ENCODE results near the gene SCMH1. TPM values are rescaled to one million over a fixed set of nuclear protein-coding genes. Genes with fewer than 3 reads are reported as not detected.

Gene SCMH1
- total and polyA plus RNA-seq, 9 donors = 26.9 to 41.7 (median 32.7) TPM

GRCh38 chr1:40978886-40979240 lies 263.2 kb downstream of the SCMH1 start:
- H3K9me3 ChIP-seq (replicated peaks; ENCODE audit: control insufficient read depth, low read depth, low read length) = no peaks in the 10 kb centered on the region
- no peaks in the 10 kb centered on the region for H3K36me3 ChIP-seq (ENCODE audit: control insufficient read depth, insufficient read depth, low read length)
- H3K4me3 ChIP-seq (ENCODE audit: low read length) = peak overlapping the region; percentile 78
- peaks cover 16% of the 10 kb centered on the region for H3K4me1 ChIP-seq (ENCODE audit: control insufficient read depth, insufficient read depth, low read length)
- 25% methylated on average over 17 of the region's 17 CpGs for WGBS (ENCODE audit: insufficient coverage)
- H3K27me3 ChIP-seq (ENCODE audit: control insufficient read depth, insufficient read depth, low read length) = no peaks in the 10 kb centered on the region
- no peak for DNase-seq
- peak overlapping the region; percentile 95 for H3K27ac ChIP-seq (ENCODE audit: low read length)

DNA sequence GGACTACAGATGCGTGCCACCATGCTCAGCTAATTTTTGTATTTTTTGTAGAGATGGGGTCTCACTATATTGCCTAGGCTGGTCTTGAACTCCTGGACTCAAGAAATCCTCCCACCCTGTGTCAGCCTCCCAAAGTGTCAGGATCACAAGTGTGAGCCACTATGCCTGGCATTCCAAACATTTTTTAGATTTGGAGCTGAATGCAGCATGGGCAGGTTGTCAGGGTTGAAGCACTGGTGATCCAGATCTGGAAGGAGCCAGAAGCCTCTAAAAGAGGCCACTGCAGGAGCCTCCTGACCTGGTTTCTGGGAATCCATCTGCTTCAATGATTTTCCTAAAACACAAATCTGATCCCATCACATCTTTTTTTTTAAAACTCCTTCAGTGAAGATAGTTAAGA lies 264.4 kb downstream of the SCMH1 start:
- no peaks in the 10 kb centered on the region for H3K27me3 ChIP-seq (ENCODE audit: control insufficient read depth, insufficient read depth, low read length)
- H3K9me3 ChIP-seq (replicated peaks; ENCODE audit: control insufficient read depth, low read depth, low read length) = no peaks in the 10 kb centered on the region
- no peaks in the 10 kb centered on the region for H3K36me3 ChIP-seq (ENCODE audit: control insufficient read depth, insufficient read depth, low read length)
- WGBS (ENCODE audit: insufficient coverage) = no CpG with 5 or more reads among the region's 1 CpG
- DNase-seq = no peak
- no peak overlapping the region for H3K4me3 ChIP-seq (ENCODE audit: low read length)
- no peak overlapping the region for H3K27ac ChIP-seq (ENCODE audit: low read length)
- peaks cover 16% of the 10 kb centered on the region for H3K4me1 ChIP-seq (ENCODE audit: control insufficient read depth, insufficient read depth, low read length)

Other genes starting within 250 kb of the SCMH1 start
- 0.58 TPM for gene SLFNL1, start 220.6 kb downstream of the SCMH1 start, total RNA-seq
- under 1 TPM; 0.28 to 0.90 (median 0.50) TPM for gene SLFNL1, start 220.6 kb downstream of the SCMH1 start, polyA plus RNA-seq (ENCODE audit: insufficient read depth in 1 of 8, insufficient read length in 8 of 8, low replicate concordance in 1 of 8)
- 3.5 TPM for gene FOXO6, start 119.1 kb upstream of the SCMH1 start, total RNA-seq
- gene FOXO6, start 119.1 kb upstream of the SCMH1 start, polyA plus RNA-seq (ENCODE audit: insufficient read depth in 1 of 8, insufficient read length in 8 of 8, low replicate concordance in 1 of 8) = 10 to 100 TPM in 5 of 8 donors, 1 to 10 TPM in 3; 8.8 to 16.2 (median 10.5) TPM
- 0.18 TPM for gene EDN2, start 242.4 kb upstream of the SCMH1 start, total RNA-seq
- gene EDN2, start 242.4 kb upstream of the SCMH1 start, polyA plus RNA-seq (ENCODE audit: insufficient read depth in 1 of 8, insufficient read length in 8 of 8, low replicate concordance in 1 of 8) = 1 to 10 TPM in 1 of 8 donors, under 1 TPM in 3, not detected in 4; 0.22 to 1.8 (median 0.29) TPM

Measured in muscle of leg (tissue), 11 donors.